H1 (cell line): ENCODE results near the gene MACF1. TPM values are rescaled to one million over a fixed set of nuclear protein-coding genes. Genes with fewer than 3 reads are reported as not detected.

Source experiments
- CHD2 ChIP-seq: IDR thresholded peaks from 2 replicates; pipeline ENCODE4 v1.6.1; 2012; ENCODE audit warnings: low read length, improper control_type of control experiment
- polyA plus RNA-seq, 7 experiments: library from polyadenylated mRNA; depleted of rRNA in 3 of 7; stranded (reverse) in 5 of 7; unstranded in 2 of 7; fragments of >200 nt in 5 of 7; fragments of 200-250 nt in 2 of 7; gene quantifications; 1 replicate in 5 of 7; 2 replicates in 1 of 7; 4 replicates in 1 of 7; pipeline versions ENCODE4 v1.2.1 to v1.2.3, GENCODE V29; 2011 to 2013; ENCODE audit warnings: missing spikeins in 2 of 7, mixed read lengths in 2 of 7
- total RNA-seq: library from RNA; stranded (reverse); fragmentation: NEBNext Ultra II Directional; extraction: Animal tissue kit (Norgen Biotek cat#: 25700); gene quantifications from 2 replicates; pipeline ENCODE4 v1.2.1, GENCODE V29; 2021

Gene MACF1
- total and polyA plus RNA-seq, 2 of the 8 experiments (the other 6 are each of a cell fraction or from before 2014, with no cell fraction given), result 59.8 to 285 TPM

DNA sequence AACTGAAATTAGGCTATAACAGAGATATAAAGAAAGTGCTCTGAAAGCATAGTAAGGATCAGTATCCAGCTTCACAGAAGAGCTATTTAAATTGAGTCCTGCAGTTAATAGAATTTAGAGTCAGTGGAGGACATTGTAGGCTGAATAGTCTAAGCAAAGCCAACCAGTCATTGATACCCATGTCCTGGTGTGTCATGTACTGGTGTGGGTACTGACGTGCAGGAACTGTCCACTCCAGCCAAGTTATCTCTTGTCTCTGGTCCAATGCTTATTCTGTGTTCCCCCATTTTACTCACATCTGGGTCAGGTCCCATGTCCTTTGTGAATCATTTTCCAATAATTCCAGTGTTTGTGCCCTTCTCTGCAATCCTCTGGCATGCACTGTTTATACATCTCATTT, 90.0 kb downstream of the MACF1 start (continued):
- TF ChIP-seq CHD2, result no peak
